Activated CD4-positive, alpha-beta memory T cell treated with anti-CD3 and anti-CD28 coated beads for 36 hours (primary cell): Measurements from ENCODE around the gene POC1A. TPM values are rescaled to one million over a fixed set of nuclear protein-coding genes. Genes with fewer than 3 reads are reported as not detected.
"Not testable (repeated sequence)": the region's sequence is repeated elsewhere in the genome, so short reads cannot be mapped to it uniquely, and the experiment has no call there.

ENCODE experiments used
- CTCF ChIA-PET: fragments of 350-600 bp; sonication (Branson Sonifier 250); formaldehyde crosslinking; loops from one replicate; lab custom pipeline; 2021; ENCODE audit warnings: antibody characterized with exemption, inconsistent platforms; lab: Charles Lee
- POLR2A ChIA-PET: fragments of 350-600 bp; sonication (Branson Sonifier 250); formaldehyde crosslinking; loops from one replicate; lab custom pipeline; 2021; ENCODE audit warnings: antibody characterized with exemption; lab: Charles Lee
- DNase-seq: peaks from one replicate; pipeline ENCODE4 v3.0.0-alpha.2; 2020
- H3K27ac Mint-ChIP-seq: one replicate; pipeline ENCODE4 v1.8.0; 2021; ENCODE audit warnings: mixed read lengths
- H3K27me3 Mint-ChIP-seq: one replicate; pipeline ENCODE4 v1.8.0; 2021; ENCODE audit warnings: mixed read lengths
- H3K36me3 Mint-ChIP-seq: one replicate; pipeline ENCODE4 v1.8.0; 2021; ENCODE audit warnings: mixed read lengths
- H3K4me1 Mint-ChIP-seq: one replicate; pipeline ENCODE4 v1.8.0; 2021; ENCODE audit warnings: low read depth, mixed read lengths
- H3K4me3 Mint-ChIP-seq: one replicate; pipeline ENCODE4 v1.8.0; 2021; ENCODE audit warnings: mild to moderate bottlenecking, mixed read lengths
- H3K9me3 Mint-ChIP-seq: one replicate; pipeline ENCODE4 v1.8.0; 2021; ENCODE audit warnings: mixed read lengths
- intact Hi-C: fragments of 100-400 bp; cut with micrococcal nuclease; formaldehyde crosslinking; loops from one replicate; pipeline ENCODE4 v1.15.1; 2023
- total RNA-seq, 2 experiments: library from RNA; stranded (reverse); gene quantifications; one replicate each; pipeline ENCODE4 v1.2.3, GENCODE V29; 2021

POC1A gene
- total RNA-seq, 2 experiments from 2014 or later, result 28.5 to 30.5 TPM

DNA sequence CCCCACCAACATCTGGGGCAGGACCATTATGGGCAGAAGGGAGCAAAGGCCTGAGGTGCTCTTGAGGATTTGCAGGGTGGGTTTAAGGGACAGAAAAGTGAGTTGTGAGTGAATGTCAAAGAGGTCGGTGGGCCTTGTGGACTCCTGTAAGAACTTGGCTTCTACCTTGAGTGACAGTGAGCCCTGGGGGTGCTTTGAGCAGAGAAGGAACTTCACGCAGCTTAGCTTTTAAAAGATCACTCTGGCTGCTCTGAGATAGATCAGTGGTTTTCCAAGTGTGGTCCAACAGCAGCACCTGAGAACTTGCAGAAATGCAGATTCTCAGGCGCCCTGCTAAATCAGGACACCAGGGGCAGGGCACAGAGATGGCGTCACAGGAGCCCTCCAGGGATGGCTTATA is 28.5 kb upstream of the POC1A start:
- CTCF ChIA-PET, result interaction anchor here (0.7 kb wide), 1 partner anchor 28 kb away, joined by 4 read pairs; no protein-coding TSS in a partner anchor
- intact Hi-C loops, result no loop called here
- Mint-ChIP-seq H3K4me3 (no peak overlapping the region), H3K4me1 (no peaks in the 10 kb centered on the region), H3K27ac (no peak overlapping the region), H3K9me3 (no peaks in the 10 kb centered on the region), H3K27me3 (no peaks in the 10 kb centered on the region), H3K36me3 (no peaks in the 10 kb centered on the region)
- no peak for DNase-seq
- POLR2A ChIA-PET, result interaction anchor here (1.0 to 1.2 kb wide), 2 partner anchors 10 to 29 kb away, joined by 3 read pairs; no protein-coding TSS in a partner anchor

DNA sequence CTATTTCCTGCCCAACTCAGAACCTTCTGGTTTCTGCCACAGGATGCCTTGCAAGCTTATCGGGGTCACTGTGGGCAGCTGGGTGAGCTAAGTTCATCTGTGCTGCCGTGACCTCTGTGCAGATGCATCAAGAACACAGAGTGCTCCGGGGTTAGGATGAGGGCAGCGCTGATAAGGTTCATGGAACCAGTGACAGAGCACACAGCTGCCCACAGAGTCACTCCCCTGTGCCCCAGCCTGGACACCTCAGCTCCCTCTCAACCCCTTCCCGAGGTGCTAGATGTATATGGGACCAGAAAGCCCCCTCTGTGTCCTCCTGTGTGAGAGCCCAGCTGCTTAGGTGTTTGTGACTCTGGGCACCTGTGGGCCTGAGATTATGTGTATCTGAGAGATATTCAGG is 28.0 kb upstream of the POC1A start:
- intact Hi-C loops, result no loop called here
- ChIA-PET POLR2A (interaction anchor here (1.0 kb wide), 1 partner anchor 29 kb away, joined by 3 read pairs; no protein-coding TSS in a partner anchor), CTCF (no interaction called here)
- DNase-seq, result no peak
- Mint-ChIP-seq H3K36me3 (no peaks in the 10 kb centered on the region), H3K4me1 (no peaks in the 10 kb centered on the region), H3K9me3 (no peaks in the 10 kb centered on the region), H3K27ac (no peak overlapping the region), H3K4me3 (no peak overlapping the region), H3K27me3 (no peaks in the 10 kb centered on the region)

DNA sequence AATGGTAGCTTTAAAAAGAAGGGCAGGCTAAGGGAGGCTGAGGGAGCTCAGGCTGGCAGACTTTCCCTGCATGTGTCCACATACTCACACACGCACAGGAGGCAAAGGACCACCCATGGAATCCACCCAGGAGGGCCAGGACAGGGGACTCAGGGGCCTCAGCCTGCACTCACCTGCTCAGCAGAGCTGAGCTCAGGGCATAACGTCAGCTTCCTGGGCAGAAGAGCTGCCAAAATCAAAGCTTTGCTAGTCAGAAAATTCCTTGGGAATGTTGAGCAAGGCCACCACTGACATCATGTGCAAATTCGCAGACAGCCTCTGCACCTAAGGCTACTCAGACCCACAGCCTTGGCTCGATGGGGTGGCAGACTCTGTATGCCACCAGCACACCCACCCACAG is 27.3 kb upstream of the POC1A start:
- no peaks in the 10 kb centered on the region for H3K27me3 Mint-ChIP-seq
- no peak overlapping the region for H3K4me3 Mint-ChIP-seq
- no peak for DNase-seq
- H3K27ac Mint-ChIP-seq, result no peak overlapping the region
- no peaks in the 10 kb centered on the region for H3K4me1 Mint-ChIP-seq
- no peaks in the 10 kb centered on the region for H3K36me3 Mint-ChIP-seq
- ChIA-PET CTCF (no interaction called here), POLR2A (interaction anchor here (1.0 kb wide), 1 partner anchor 28 kb away, joined by 3 read pairs; no protein-coding TSS in a partner anchor)
- intact Hi-C loops, result no loop called here
- H3K9me3 Mint-ChIP-seq, result no peaks in the 10 kb centered on the region

DNA sequence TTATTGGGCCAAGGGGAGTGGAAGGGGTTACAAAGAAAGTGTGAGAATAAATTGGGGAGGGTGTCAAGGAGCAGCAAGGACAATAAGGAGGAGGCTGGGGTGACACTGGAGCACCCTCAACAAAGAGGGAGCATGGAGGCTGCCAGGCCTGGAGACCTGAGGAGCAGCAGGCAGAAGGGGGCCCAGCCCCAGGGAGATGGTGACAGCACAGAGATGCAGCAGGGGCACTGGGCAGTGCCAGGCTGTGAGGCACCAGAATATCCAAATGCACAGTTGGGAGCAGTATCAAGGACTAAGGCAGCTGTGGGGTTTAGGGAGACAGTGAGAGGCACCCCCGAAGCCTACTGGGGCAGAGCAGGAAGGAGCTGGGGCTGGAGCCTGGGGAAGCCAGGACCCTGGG is 24.3 kb upstream of the POC1A start:
- Mint-ChIP-seq H3K27ac (no peak overlapping the region), H3K36me3 (no peaks in the 10 kb centered on the region), H3K4me1 (no peaks in the 10 kb centered on the region), H3K9me3 (no peaks in the 10 kb centered on the region), H3K27me3 (no peaks in the 10 kb centered on the region), H3K4me3 (no peak overlapping the region)
- no peak for DNase-seq
- CTCF ChIA-PET, result no interaction called here
- intact Hi-C loops, result no loop called here
- POLR2A ChIA-PET, result no interaction called here

DNA sequence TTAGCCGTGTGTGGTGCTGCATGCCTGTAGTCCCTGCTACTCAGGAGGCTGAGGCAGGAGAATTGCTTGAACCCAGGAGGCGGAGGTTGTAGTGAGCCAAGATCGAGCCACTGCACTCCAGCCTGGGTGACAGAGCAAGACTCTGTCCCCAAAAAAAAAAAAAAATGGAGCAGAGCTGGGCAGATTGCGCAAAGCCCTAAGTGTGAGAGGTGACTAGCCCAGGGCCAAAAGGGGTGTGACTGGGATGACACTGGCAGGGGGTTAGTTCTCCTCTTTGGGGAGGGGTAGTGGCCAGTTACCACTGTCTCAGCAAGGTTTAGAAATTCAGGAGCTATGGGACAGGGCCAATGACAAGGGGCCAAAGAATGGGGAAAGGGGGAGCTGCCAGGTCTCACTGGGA is 23.9 kb upstream of the POC1A start:
- H3K27me3 Mint-ChIP-seq, POLR2A ChIA-PET, H3K9me3 Mint-ChIP-seq, H3K27ac Mint-ChIP-seq, DNase-seq, H3K4me3 Mint-ChIP-seq, intact Hi-C loops, H3K4me1 Mint-ChIP-seq, CTCF ChIA-PET, H3K36me3 Mint-ChIP-seq: not testable (repeated sequence)

DNA sequence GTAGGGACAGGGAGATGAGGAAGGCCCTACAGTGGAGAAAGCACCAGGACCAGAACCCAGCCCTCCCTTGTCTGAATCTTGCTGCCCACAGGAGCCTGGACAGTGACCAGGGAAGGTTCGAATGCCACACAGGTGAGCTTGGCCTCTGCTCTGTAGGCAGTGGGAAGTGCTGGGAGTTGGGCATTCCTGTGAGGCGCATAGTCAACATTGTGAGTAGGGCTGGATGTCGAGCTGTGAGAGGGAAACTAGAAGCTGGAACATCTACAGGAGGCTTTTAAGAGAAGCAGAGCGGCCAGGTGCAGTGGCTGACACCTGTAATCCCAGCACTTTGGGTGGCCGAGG is 23.4 kb upstream of the POC1A start:
- Mint-ChIP-seq H3K27me3 (no peaks in the 10 kb centered on the region), H3K9me3 (no peaks in the 10 kb centered on the region), H3K27ac (no peak overlapping the region), H3K36me3 (no peaks in the 10 kb centered on the region), H3K4me3 (no peak overlapping the region), H3K4me1 (no peaks in the 10 kb centered on the region)
- intact Hi-C loops, result no loop called here
- no peak for DNase-seq
- POLR2A ChIA-PET, result no interaction called here
- CTCF ChIA-PET, result no interaction called here

DNA sequence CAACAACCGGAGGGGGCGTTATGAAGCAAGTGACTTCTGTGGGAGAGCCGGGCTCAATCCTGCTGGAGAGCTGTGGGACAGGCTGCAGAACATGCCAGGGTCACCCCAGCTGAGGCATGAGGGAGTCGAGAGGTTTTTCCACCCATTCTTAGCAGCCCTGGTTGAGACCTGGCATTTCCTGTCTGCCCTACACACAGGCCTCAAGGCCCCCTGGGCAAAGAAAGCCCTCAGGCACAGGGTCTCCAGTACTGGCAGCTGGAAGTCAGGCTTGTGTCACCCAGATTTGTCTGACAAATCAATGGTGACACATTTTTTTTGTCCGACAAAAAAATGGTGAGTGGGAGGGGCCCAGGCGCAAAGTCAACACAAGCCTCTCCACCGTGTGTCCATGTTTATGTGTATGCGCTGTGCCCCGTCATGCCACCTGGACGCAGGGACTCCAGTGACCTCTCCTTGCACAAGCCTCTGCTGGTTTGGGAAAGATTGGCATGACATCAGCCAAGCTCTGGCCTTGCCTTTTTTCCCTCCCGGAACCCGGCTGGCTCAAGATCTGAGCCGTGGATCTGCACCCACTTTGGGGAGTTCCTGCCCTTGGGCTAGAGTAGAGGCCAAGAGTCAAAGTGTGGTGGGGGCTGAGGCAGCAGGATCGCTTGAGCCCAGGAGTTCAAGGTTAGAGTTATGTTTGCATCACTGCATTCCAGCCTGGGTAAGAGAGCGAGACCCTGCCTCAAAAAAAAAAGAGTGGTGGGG is 22.9 kb upstream of the POC1A start:
- ChIA-PET CTCF (no interaction called here), POLR2A (no interaction called here)
- no peak overlapping the region for H3K4me3 Mint-ChIP-seq
- no peak overlapping the region for H3K27ac Mint-ChIP-seq
- H3K27me3 Mint-ChIP-seq, result no peaks in the 10 kb centered on the region
- intact Hi-C loops, result no loop called here
- no peak for DNase-seq
- H3K9me3 Mint-ChIP-seq, result no peaks in the 10 kb centered on the region
- H3K36me3 Mint-ChIP-seq, result no peaks in the 10 kb centered on the region
- no peaks in the 10 kb centered on the region for H3K4me1 Mint-ChIP-seq

DNA sequence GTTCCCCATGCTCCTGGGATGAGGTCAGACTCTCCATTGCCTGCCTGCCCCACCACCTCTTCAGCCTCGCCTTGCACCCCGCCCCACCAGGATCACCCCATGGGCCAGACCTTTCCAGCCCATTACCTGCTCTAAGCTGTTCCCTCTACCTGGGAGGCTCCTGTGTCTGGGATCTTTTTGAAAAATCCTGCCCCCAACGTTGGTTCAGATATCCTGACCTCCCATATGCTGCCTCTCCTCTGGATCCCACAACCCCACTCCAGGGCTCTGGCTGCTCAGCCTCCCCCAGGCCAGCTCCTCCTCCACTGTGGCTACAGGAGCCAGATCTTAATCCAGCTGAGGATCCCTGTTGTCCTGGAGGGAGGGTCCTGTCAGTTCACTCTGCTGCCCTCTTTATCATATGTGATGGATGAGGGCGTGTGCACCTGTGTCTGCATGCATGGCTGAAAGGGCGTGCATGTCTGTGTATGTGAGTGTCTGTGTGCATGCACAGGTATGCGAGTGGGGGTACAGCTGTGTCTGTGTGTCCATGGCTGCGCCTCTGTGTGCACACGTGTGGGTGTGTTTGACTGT is 22.0 kb upstream of the POC1A start:
- CTCF ChIA-PET, result no interaction called here
- Mint-ChIP-seq H3K4me3 (no peak overlapping the region), H3K27ac (no peak overlapping the region), H3K36me3 (no peaks in the 10 kb centered on the region), H3K4me1 (no peaks in the 10 kb centered on the region), H3K9me3 (no peaks in the 10 kb centered on the region), H3K27me3 (no peaks in the 10 kb centered on the region)
- DNase-seq, result no peak
- intact Hi-C loops, result no loop called here
- POLR2A ChIA-PET, result no interaction called here

DNA sequence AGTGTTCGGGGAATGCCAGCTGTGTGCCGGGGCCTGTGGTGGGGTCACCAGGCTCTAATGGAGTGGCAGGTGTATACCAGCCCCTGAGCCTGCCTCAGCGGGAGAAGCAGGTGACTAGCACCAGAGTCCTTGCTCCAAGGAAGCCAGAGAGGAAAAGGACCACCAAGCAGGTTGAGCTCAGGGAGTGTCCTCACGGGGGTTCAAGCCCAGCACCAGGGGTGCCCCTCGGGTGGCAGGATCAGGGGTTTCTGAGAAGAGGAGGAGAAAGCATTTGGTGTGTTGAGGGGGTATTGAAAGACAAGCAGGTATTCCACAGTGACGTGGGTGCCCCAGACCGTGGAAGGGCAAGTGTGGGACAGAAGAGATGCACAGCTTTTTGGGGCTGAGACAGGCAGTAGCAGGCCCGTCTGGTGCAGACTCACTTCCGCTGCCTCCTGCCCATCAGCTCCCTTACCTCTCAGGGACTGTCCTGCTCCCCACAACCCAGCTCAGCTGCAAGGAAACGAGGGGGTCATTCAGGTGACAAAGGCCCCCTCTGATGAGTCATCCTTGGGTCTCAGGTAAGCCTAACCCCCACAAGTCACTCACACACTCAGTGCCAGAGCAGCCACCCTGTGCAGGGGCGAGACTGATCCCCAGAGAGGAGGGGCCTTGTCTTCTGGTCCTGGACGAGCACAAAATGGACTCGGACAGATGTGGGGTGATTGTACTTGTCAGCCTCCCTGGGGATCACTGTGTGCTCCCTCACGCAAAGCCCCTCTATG is 21.4 kb upstream of the POC1A start:
- CTCF ChIA-PET, result interaction anchor here (0.9 to 1.2 kb wide), 2 partner anchors 45 to 164 kb away, joined by 3 read pairs; no protein-coding TSS in a partner anchor
- H3K27ac Mint-ChIP-seq, result no peak overlapping the region
- no peak overlapping the region for H3K4me3 Mint-ChIP-seq
- POLR2A ChIA-PET, result no interaction called here
- H3K9me3 Mint-ChIP-seq, result no peaks in the 10 kb centered on the region
- no peaks in the 10 kb centered on the region for H3K27me3 Mint-ChIP-seq
- H3K4me1 Mint-ChIP-seq, result no peaks in the 10 kb centered on the region
- H3K36me3 Mint-ChIP-seq, result no peaks in the 10 kb centered on the region
- DNase-seq, result no peak
- intact Hi-C loops, result no loop called here

DNA sequence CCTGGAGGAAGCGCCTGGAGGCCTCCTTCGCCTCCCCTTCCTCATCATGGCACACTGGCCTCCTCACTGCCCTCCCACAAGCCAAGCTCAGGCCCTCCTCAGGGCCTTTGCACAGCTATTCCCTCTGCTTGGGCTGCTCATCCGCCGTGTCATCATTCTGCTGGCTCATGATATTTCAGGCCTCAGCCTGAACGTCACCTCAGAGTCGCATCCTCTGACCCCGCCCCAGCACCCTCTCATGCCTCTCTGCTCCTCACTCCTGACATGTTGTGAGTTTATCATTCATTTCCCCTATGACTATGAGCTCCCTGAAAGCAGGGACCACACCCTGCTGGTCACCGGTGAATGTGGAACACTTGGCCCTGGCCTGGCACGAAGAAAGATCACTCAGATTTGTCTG is 20.7 kb upstream of the POC1A start:
- Mint-ChIP-seq H3K4me3 (no peak overlapping the region), H3K27me3 (no peaks in the 10 kb centered on the region), H3K36me3 (no peaks in the 10 kb centered on the region), H3K4me1 (no peaks in the 10 kb centered on the region), H3K27ac (no peak overlapping the region), H3K9me3 (no peaks in the 10 kb centered on the region)
- intact Hi-C loops, result no loop called here
- peak; percentile 45 for DNase-seq
- CTCF ChIA-PET, result interaction anchor here (0.9 to 1.2 kb wide), 2 partner anchors 46 to 165 kb away, joined by 3 read pairs; no protein-coding TSS in a partner anchor
- POLR2A ChIA-PET, result no interaction called here

DNA sequence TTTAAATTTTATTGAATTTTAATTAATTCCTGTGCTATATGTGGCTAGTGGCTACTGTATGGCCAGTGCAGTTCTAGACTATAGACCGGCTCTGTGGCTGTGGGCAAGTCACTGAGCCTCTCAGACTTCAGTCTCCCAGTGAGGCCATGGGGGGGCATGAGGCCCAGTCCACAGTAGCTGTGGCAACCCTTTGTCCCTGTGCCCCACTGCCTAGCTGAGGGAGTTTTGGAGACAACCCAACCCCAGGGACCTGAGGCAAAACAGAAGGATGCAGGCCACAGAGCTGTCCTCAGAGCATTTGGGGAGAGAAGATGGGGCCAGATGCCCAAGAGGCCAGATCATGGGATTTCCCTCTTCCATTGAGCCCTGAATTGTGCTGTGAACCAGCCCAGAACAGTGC is 18.9 kb upstream of the POC1A start:
- no peaks in the 10 kb centered on the region for H3K36me3 Mint-ChIP-seq
- intact Hi-C loops, result no loop called here
- no peaks in the 10 kb centered on the region for H3K27me3 Mint-ChIP-seq
- H3K4me3 Mint-ChIP-seq, result no peak overlapping the region
- no peaks in the 10 kb centered on the region for H3K9me3 Mint-ChIP-seq
- H3K27ac Mint-ChIP-seq, result no peak overlapping the region
- no peaks in the 10 kb centered on the region for H3K4me1 Mint-ChIP-seq
- DNase-seq, result no peak
- POLR2A ChIA-PET, result no interaction called here
- CTCF ChIA-PET, result no interaction called here

DNA sequence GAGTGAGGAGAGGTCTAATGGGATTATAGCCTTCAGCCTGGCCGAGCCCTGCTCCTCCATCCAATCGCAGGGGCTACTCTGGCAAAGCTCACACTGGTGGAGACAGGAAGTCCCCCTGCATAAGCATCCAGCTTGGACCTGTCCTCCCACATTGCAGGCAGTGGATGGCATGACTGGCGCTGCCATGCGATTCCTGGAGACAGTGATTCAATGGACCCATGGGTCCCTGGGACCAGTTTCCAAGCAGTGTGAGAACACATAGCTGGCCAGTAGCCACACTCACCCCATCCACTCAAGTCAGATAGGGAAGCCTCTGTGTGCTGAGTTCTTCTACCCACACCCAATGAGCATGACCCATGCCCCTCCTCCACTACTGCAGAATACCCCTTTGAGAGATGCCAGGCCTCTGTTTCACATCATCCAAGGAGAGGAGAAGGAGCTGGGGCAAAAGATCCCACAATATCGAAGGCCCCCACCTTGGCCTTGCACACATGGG is 18.1 kb upstream of the POC1A start:
- POLR2A ChIA-PET, result no interaction called here

More for the DNA sequence above, 18.1 kb upstream of the POC1A start:
- intact Hi-C loops, result no loop called here
- H3K4me3 Mint-ChIP-seq, result no peak overlapping the region
- H3K4me1 Mint-ChIP-seq, result no peaks in the 10 kb centered on the region
- no peak for DNase-seq
- H3K9me3 Mint-ChIP-seq, result no peaks in the 10 kb centered on the region
- CTCF ChIA-PET, result no interaction called here
- H3K27ac Mint-ChIP-seq, result no peak overlapping the region
- H3K36me3 Mint-ChIP-seq, result no peaks in the 10 kb centered on the region
- no peaks in the 10 kb centered on the region for H3K27me3 Mint-ChIP-seq
